ENCODE data around the gene KIF6. TPM values are rescaled to one million over a fixed set of nuclear protein-coding genes. Genes with fewer than 3 reads are reported as not detected.

Gene KIF6
- total RNA-seq, 1 experiment from 2014 or later = 2.7 TPM

DNA sequence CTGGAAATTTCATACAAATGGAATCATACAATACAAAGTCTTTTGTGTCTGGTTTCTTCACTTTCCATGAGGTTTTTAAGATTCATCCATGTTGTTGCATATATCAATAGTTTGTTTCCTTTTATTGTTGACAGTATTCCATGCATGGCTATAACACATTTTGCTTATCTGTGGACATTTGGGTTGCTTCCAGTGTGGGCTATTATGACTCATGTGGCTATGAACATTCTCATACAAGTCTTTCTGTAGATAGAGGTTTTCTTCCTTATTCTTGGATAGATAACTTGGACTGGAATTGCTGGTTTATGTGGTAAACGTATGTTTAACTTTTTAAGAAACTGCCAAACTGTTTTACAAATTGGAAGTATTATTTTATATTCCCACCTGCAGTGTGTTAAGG is 30.0 kb upstream of the KIF6 start:
- peaks cover 12% of the 10 kb centered on the region for H3K27me3 ChIP-seq (replicated peaks; ENCODE audit: insufficient read depth, low read depth, low read length, poor library complexity)
- no peaks in the 10 kb centered on the region for H3K4me1 ChIP-seq (ENCODE audit: insufficient read depth, low read length, poor library complexity, severe bottlenecking)
- no peak overlapping the region for H3K27ac ChIP-seq (ENCODE audit: low read depth, low read length, poor library complexity, severe bottlenecking)
- intact Hi-C loops (cut with micrococcal nuclease; ENCODE audit: unreplicated experiment) = no loop called here
- H3K36me3 ChIP-seq (ENCODE audit: insufficient read depth, low read length, poor library complexity, severe bottlenecking) = no peaks in the 10 kb centered on the region
- DNase-seq (ENCODE audit: low spot score) = no peak
- ChIA-PET CTCF (no interaction called here), POLR2A (ENCODE audit: low non-redundant PET) (no interaction called here)
- no peak overlapping the region for H3K4me3 ChIP-seq (ENCODE audit: low read depth, low read length, poor library complexity, severe bottlenecking)
- no TSS peak for BruUV-seq (replicated peaks)
- TF ChIP-seq EZH2 (IDR thresholded peaks at IDR 0.05; ENCODE audit: borderline replicate concordance, low read depth, low read length, poor library complexity, severe bottlenecking) (no peak), CTCF (conservative IDR thresholded peaks at IDR 0.05; ENCODE audit: low read depth, low read length) (no peak)
- H3K9me3 ChIP-seq (ENCODE audit: low read depth, low read length, poor library complexity, severe bottlenecking) = no peaks in the 10 kb centered on the region

GRCh38 chr6:39754514-39755115 is 29.4 kb upstream of the KIF6 start:
- CTCF ChIA-PET = no interaction called here
- Histone ChIP-seq H3K4me3 (ENCODE audit: low read depth, low read length, poor library complexity, severe bottlenecking) (no peak overlapping the region), H3K27ac (ENCODE audit: low read depth, low read length, poor library complexity, severe bottlenecking) (no peak overlapping the region), H3K9me3 (ENCODE audit: low read depth, low read length, poor library complexity, severe bottlenecking) (no peaks in the 10 kb centered on the region), H3K36me3 (ENCODE audit: insufficient read depth, low read length, poor library complexity, severe bottlenecking) (no peaks in the 10 kb centered on the region), H3K4me1 (ENCODE audit: insufficient read depth, low read length, poor library complexity, severe bottlenecking) (no peaks in the 10 kb centered on the region), H3K27me3 (replicated peaks; ENCODE audit: insufficient read depth, low read depth, low read length, poor library complexity) (peaks cover 7% of the 10 kb centered on the region)
- intact Hi-C loops (cut with micrococcal nuclease; ENCODE audit: unreplicated experiment) = no loop called here
- no peak for DNase-seq (ENCODE audit: low spot score)
- POLR2A ChIA-PET (ENCODE audit: low non-redundant PET) = no interaction called here
- no TSS peak for BruUV-seq (replicated peaks)
- TF ChIP-seq CTCF (conservative IDR thresholded peaks at IDR 0.05; ENCODE audit: low read depth, low read length) (no peak), EZH2 (IDR thresholded peaks at IDR 0.05; ENCODE audit: borderline replicate concordance, low read depth, low read length, poor library complexity, severe bottlenecking) (no peak)

DNA sequence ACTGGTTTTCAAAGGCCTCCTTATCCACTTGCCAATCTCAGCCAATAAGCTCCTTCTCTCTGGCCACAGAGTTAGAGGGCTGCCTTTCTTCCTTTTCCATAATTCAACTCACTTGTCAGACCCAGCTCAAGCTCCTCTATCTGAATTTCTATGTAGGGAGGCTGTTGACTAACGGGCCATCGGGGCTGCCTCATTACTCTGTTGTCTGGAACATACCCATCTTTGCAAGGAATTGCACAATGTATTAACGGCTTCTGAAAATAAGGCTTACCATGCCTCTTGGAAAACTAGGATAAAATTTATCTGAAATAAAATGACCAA is 28.5 kb upstream of the KIF6 start:
- H3K4me3 ChIP-seq (ENCODE audit: low read depth, low read length, poor library complexity, severe bottlenecking) = no peak overlapping the region
- TF ChIP-seq CTCF (conservative IDR thresholded peaks at IDR 0.05; ENCODE audit: low read depth, low read length) (no peak), EZH2 (IDR thresholded peaks at IDR 0.05; ENCODE audit: borderline replicate concordance, low read depth, low read length, poor library complexity, severe bottlenecking) (no peak)
- no peaks in the 10 kb centered on the region for H3K4me1 ChIP-seq (ENCODE audit: insufficient read depth, low read length, poor library complexity, severe bottlenecking)
- ChIA-PET CTCF (no interaction called here), POLR2A (ENCODE audit: low non-redundant PET) (no interaction called here)
- H3K36me3 ChIP-seq (ENCODE audit: insufficient read depth, low read length, poor library complexity, severe bottlenecking) = no peaks in the 10 kb centered on the region
- no peaks in the 10 kb centered on the region for H3K27me3 ChIP-seq (replicated peaks; ENCODE audit: insufficient read depth, low read depth, low read length, poor library complexity)
- no TSS peak for BruUV-seq (replicated peaks)
- intact Hi-C loops (cut with micrococcal nuclease; ENCODE audit: unreplicated experiment) = no loop called here
- no peaks in the 10 kb centered on the region for H3K9me3 ChIP-seq (ENCODE audit: low read depth, low read length, poor library complexity, severe bottlenecking)
- no peak overlapping the region for H3K27ac ChIP-seq (ENCODE audit: low read depth, low read length, poor library complexity, severe bottlenecking)
- DNase-seq (ENCODE audit: low spot score) = no peak
